Retinal pigment epithelial cell (primary cell): Measurements from ENCODE around the gene SKIC8.
"Not testable (repeated sequence)": the region's sequence is repeated elsewhere in the genome, so short reads cannot be mapped to it uniquely, and the experiment has no call there.

Experiments
- DNase-seq: peaks from one replicate; pipeline ENCODE4 v3.0.0-alpha.2; 2010; ENCODE audit warnings: low read depth
- H3K4me3 ChIP-seq: 2 replicates; pipeline ENCODE4 v1.5.1; 2011; ENCODE audit warnings: mild to moderate bottlenecking, low read length, control low read depth, moderate library complexity
- CTCF ChIP-seq: conservative IDR thresholded peaks from 2 replicates; pipeline ENCODE4 v1.5.1; 2011; ENCODE audit warnings: low read depth, low read length, control low read depth, inconsistent platforms

SKIC8 gene

GRCh38 chr15:78255421-78256043 lies 43.9 kb downstream of the SKIC8 start:
- H3K4me3 ChIP-seq, result no peak overlapping the region
- DNase-seq, result no peak
- TF ChIP-seq CTCF, result no peak

- no peak for TF ChIP-seq CTCF
- H3K4me3 ChIP-seq, result no peak overlapping the region
Measured at GRCh38 chr15:78251136-78251535, 48.3 kb downstream of the SKIC8 start.

GRCh38 chr15:78249131-78249530 lies 50.3 kb downstream of the SKIC8 start:
- no peak for DNase-seq
- no peak overlapping the region for H3K4me3 ChIP-seq
- no peak for TF ChIP-seq CTCF

More at GRCh38 chr15:78251136-78251535, 48.3 kb downstream of the SKIC8 start:
- DNase-seq, result no peak

GRCh38 chr15:78247911-78248310 lies 51.5 kb downstream of the SKIC8 start:
- H3K4me3 ChIP-seq, result no peak overlapping the region
- TF ChIP-seq CTCF, result no peak
- no peak for DNase-seq

GRCh38 chr15:78245976-78246620 lies 53.3 kb downstream of the SKIC8 start:
- H3K4me3 ChIP-seq, DNase-seq: not testable (repeated sequence)

- DNase-seq, H3K4me3 ChIP-seq: not testable (repeated sequence)
Measured at GRCh38 chr15:78245392-78245791, 54.0 kb downstream of the SKIC8 start.

GRCh38 chr15:78244893-78245292 lies 54.5 kb downstream of the SKIC8 start:
- no peak for TF ChIP-seq CTCF
- H3K4me3 ChIP-seq, result no peak overlapping the region
- no peak for DNase-seq

- DNase-seq, result no peak
- TF ChIP-seq CTCF, result no peak
- H3K4me3 ChIP-seq, result no peak overlapping the region
Measured at GRCh38 chr15:78244101-78244500, 55.3 kb downstream of the SKIC8 start.
